ENCODE measurements around the gene SRD5A1. TPM values are rescaled to one million over a fixed set of nuclear protein-coding genes. Genes with fewer than 3 reads are reported as not detected.

SRD5A1 gene
- total RNA-seq, 6 experiments from 2014 or later: 24.0 to 28.5 (median 26.6) TPM

DNA sequence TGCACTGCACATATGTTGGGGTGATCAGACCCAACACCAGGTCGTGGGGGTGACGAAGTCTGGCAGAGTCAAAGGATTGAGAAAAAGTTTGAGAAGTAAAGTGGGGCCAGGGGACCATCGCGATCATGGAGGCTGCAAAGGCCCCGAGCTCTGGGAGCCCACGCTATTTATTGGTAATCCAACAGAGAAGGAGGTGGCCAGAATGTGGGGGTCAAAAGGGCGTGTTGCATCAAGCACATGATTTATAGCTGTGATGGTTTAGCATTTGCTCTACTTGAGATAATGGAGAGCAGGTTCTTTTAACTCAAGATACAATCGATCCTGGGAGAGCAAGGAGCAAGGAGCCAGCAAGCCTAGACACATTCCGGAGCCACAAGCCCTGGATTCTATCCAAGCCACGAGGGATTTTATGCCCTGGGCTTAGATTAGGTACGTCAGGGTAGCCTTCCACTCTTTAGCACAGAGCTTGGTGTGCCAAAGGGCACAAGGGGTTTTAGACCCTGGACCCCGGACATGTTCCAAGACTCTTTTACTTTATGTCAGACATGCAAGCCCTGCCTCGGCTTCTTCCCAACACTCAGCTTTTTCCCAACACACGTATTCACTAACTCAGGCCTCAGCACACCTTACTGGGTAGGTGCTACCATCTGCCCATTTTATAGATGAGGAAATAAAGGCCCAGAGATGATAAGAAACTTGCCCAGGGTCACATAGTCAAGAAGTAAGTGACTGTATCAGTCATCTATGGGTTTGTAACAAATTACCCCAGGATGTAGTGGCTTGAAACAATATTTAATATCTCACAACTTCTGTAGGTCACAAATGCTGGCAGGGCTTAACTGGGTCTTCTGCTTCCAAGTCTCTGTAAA is 39.9 kb upstream of the SRD5A1 start:
- no peak for DNase-seq
- H3K9me3 Mint-ChIP-seq: no peaks in the 10 kb centered on the region
- TF ChIP-seq, protein P1, sequence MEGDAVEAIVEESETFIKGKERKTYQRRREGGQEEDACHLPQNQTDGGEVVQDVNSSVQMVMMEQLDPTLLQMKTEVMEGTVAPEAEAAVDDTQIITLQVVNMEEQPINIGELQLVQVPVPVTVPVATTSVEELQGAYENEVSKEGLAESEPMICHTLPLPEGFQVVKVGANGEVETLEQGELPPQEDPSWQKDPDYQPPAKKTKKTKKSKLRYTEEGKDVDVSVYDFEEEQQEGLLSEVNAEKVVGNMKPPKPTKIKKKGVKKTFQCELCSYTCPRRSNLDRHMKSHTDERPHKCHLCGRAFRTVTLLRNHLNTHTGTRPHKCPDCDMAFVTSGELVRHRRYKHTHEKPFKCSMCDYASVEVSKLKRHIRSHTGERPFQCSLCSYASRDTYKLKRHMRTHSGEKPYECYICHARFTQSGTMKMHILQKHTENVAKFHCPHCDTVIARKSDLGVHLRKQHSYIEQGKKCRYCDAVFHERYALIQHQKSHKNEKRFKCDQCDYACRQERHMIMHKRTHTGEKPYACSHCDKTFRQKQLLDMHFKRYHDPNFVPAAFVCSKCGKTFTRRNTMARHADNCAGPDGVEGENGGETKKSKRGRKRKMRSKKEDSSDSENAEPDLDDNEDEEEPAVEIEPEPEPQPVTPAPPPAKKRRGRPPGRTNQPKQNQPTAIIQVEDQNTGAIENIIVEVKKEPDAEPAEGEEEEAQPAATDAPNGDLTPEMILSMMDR (IDR thresholded peaks at IDR 0.05): no peak
- no peak overlapping the region for H3K27ac Mint-ChIP-seq
- peaks cover 4% of the 10 kb centered on the region for H3K27me3 Mint-ChIP-seq (ENCODE audit: insufficient read depth)
- peaks cover 29% of the 10 kb centered on the region for H3K36me3 Mint-ChIP-seq (ENCODE audit: low read depth)
- peaks cover 12% of the 10 kb centered on the region for H3K4me1 Mint-ChIP-seq (ENCODE audit: low read depth)
- no peak overlapping the region for H3K4me3 Mint-ChIP-seq

DNA sequence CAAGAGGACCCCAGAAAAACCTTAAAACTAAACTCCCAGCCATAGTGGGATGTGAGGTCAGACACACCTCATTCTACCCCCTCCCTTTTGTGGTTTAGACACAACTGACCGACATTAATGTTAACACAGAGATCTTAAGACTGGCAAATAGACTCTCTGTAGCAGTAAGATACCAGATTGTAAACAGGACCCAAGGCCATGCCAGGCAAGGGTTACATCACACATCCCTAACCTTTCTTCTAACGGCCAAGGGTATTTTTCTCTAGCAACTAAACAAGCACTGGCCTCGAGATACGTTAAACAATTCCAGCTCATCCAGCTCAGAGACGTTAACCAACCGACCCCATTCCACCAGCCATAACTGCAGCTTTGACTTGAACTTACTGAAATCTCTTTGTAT is 39.2 kb upstream of the SRD5A1 start:
- TF ChIP-seq, protein P1 (IDR thresholded peaks at IDR 0.05): no peak
- H3K4me1 Mint-ChIP-seq (ENCODE audit: low read depth): peaks cover 12% of the 10 kb centered on the region
- H3K4me3 Mint-ChIP-seq: no peak overlapping the region
- no peaks in the 10 kb centered on the region for H3K9me3 Mint-ChIP-seq
- H3K27ac Mint-ChIP-seq: no peak overlapping the region
- H3K36me3 Mint-ChIP-seq (ENCODE audit: low read depth): peaks cover 36% of the 10 kb centered on the region
- peaks cover 4% of the 10 kb centered on the region for H3K27me3 Mint-ChIP-seq (ENCODE audit: insufficient read depth)
- no peak for DNase-seq

DNA sequence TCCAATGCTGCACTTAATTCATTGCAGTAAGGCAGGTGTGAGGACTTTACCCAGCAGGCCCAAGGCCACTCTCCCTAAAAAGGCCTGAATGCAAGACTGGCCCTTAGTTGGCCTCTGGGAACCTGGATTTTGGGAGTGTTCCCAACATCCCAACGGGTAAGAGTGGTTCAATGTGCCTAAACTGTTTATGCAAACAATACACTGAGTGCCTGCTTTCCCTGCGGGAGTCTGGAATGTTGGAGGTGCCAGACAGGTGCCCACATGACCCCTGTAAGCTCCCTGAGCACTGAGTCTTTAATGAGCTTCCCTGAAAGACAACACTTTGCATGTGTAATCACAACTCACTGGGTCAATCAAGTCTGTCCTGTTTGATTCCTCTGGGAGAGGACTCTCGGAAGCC is 37.8 kb upstream of the SRD5A1 start:
- Mint-ChIP-seq H3K9me3 (no peaks in the 10 kb centered on the region), H3K4me1 (ENCODE audit: low read depth) (peaks cover 12% of the 10 kb centered on the region), H3K4me3 (no peak overlapping the region), H3K36me3 (ENCODE audit: low read depth) (peaks cover 36% of the 10 kb centered on the region), H3K27me3 (ENCODE audit: insufficient read depth) (peaks cover 3% of the 10 kb centered on the region), H3K27ac (no peak overlapping the region)
- DNase-seq: no peak
- TF ChIP-seq, protein P1 (IDR thresholded peaks at IDR 0.05): no peak

DNA sequence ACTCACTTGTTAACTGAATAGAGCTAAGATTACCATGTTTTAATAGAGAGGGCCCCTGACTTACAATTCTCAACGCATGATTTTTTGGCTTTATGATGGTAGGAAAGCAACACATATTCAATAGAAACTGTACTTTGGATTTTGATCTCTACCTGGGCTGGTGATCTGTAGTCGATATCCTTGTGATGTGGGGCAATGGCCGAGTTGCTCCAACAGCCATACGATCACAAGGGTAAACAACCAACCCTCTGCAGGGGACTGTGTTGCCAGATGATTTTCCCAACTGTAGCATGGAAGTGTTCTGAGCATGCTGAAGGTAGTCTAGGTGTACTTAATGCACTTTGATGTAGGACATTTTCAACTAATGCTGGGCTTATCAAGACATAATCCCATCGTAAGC is 36.9 kb upstream of the SRD5A1 start:
- no peak for DNase-seq
- Mint-ChIP-seq H3K36me3 (ENCODE audit: low read depth) (peaks cover 42% of the 10 kb centered on the region), H3K27ac (no peak overlapping the region), H3K9me3 (no peaks in the 10 kb centered on the region), H3K4me1 (ENCODE audit: low read depth) (peaks cover 12% of the 10 kb centered on the region), H3K4me3 (no peak overlapping the region), H3K27me3 (ENCODE audit: insufficient read depth) (peaks cover 3% of the 10 kb centered on the region)
- TF ChIP-seq, protein P1 (IDR thresholded peaks at IDR 0.05): no peak

DNA sequence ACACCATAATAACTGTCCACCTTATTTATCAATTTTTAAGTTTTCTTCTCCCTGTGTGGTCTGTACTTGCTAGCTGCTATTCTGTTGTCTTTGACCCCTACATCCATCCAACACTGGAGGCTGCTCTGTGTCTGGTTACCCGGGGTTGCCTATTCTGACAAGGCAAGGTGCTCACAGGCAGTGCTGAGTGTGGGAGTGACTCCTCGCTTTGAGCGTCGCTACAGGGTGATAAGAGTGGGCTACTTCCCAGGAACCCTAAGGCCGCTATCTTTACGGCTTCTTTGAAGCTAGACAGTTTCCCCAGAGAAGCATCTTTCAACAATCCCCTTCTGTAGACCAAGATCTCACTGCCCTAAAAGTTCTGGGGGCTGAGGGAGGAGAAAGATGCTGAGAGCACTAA is 35.7 kb upstream of the SRD5A1 start:
- Mint-ChIP-seq H3K27ac (no peak overlapping the region), H3K4me3 (no peak overlapping the region), H3K36me3 (ENCODE audit: low read depth) (peaks cover 54% of the 10 kb centered on the region), H3K27me3 (ENCODE audit: insufficient read depth) (no peaks in the 10 kb centered on the region; the same call in none of the 2 replicates), H3K9me3 (no peaks in the 10 kb centered on the region), H3K4me1 (ENCODE audit: low read depth) (peaks cover 9% of the 10 kb centered on the region)
- DNase-seq: no peak
- TF ChIP-seq, protein P1 (IDR thresholded peaks at IDR 0.05): no peak
